GM12878 (cell line): ENCODE measurements around the gene PFKFB3.

Source experiments
- BCL11A ChIP-seq: IDR thresholded peaks from 2 replicates; pipeline ENCODE4 v1.6.1; 2011; ENCODE audit warnings: low read depth, low read length
- CTCF ChIP-seq, 3 experiments: IDR thresholded peaks in 2 of 3; conservative IDR thresholded peaks in 1 of 3; 2 replicates each; pipeline ENCODE4 v1.5.1; 2011; ENCODE audit warnings: low read depth in 3 of 3, low read length in 3 of 3, mild to moderate bottlenecking in 3 of 3, control low read depth in 2 of 3, moderate library complexity in 2 of 3, inconsistent platforms in 1 of 3, mixed read lengths in 1 of 3; ENCODE audit not compliant: control insufficient read depth in 2 of 3, insufficient read depth in 1 of 3; ENCODE audit errors: extremely low read depth in 1 of 3
- E2F4 ChIP-seq: IDR thresholded peaks from 2 replicates; pipeline ENCODE4 v1.6.1; 2012; ENCODE audit warnings: low read depth, low read length, improper control_type of control experiment
- GABPA ChIP-seq: IDR thresholded peaks from 2 replicates; pipeline ENCODE4 v1.6.1; 2014; ENCODE audit warnings: antibody characterized with exemption, low read depth, mild to moderate bottlenecking, inconsistent platforms
- MXI1 ChIP-seq: fragments of 150-350 bp; IDR thresholded peaks from 2 replicates; pipeline ENCODE4 v1.6.1; 2011; ENCODE audit warnings: low read depth, mild to moderate bottlenecking, inconsistent platforms, low read length, improper control_type of control experiment
- SUZ12 ChIP-seq: fragments of 200-600 bp; sonication (generic); IDR thresholded peaks from one replicate; pipeline ENCODE4 v1.6.1; 2018; ENCODE audit warnings: antibody characterized with exemption, mild to moderate bottlenecking; ENCODE audit not compliant: unreplicated experiment
- TBL1XR1 ChIP-seq: IDR thresholded peaks from 2 replicates; pipeline ENCODE4 v1.6.1; 2012; ENCODE audit warnings: low read depth, low read length, improper control_type of control experiment
- TCF12 ChIP-seq: IDR thresholded peaks from 2 replicates; pipeline ENCODE4 v1.6.1; 2011; ENCODE audit warnings: low read depth, mild to moderate bottlenecking, low read length

- TF ChIP-seq TBL1XR1: no peak
- TF ChIP-seq SUZ12: no peak
- peak in 2 of 3 experiments; percentile 7 to 56; a peak in 4 of 6 replicates for TF ChIP-seq CTCF (IDR thresholded peaks at IDR 0.05 in 2 of 3, conservative IDR thresholded peaks at IDR 0.05 in 1 of 3; ENCODE audit: control insufficient read depth in 2 of 3, extremely low read depth in 1 of 3, insufficient read depth in 1 of 3, low read depth in 3 of 3, low read length in 3 of 3)
- no peak for TF ChIP-seq GABPA
- TF ChIP-seq TCF12: no peak
- no peak for TF ChIP-seq E2F4
- no peak for TF ChIP-seq BCL11A
- TF ChIP-seq MXI1: no peak; the same call in 1 of the 2 replicates
Measured at GRCh38 chr10:6203331-6204062, 765 bp downstream of the PFKFB3 start.
